MM.1S (cell line): ENCODE results near the gene PLCB4.

Source experiments
- DNase-seq: peaks from one replicate; pipeline ENCODE4 v3.0.0-alpha.2; 2015
- H2AFZ ChIP-seq: fragments of 300-600 bp; sonication (generic); 2 replicates; pipeline ENCODE4 v1.6.0; 2016; ENCODE audit warnings: antibody characterized with exemption, low read length
- H3F3A ChIP-seq: fragments of 300-600 bp; sonication (generic); 2 replicates; pipeline ENCODE4 v1.6.1; 2016; ENCODE audit warnings: mild to moderate bottlenecking, antibody characterized with exemption, low read length, moderate library complexity, mixed read lengths; ENCODE audit not compliant: insufficient read depth
- H3K27ac ChIP-seq: fragments of 300-600 bp; sonication (generic); 2 replicates; pipeline ENCODE4 v1.5.1; 2016; ENCODE audit warnings: mild to moderate bottlenecking, low read length
- H3K27me3 ChIP-seq: fragments of 300-600 bp; sonication (generic); replicated peaks from 2 replicates; pipeline ENCODE4 v1.6.0; 2016; ENCODE audit warnings: low read length; ENCODE audit not compliant: insufficient read depth
- H3K36me3 ChIP-seq: fragments of 300-600 bp; sonication (generic); replicated peaks from 2 replicates; pipeline ENCODE4 v1.6.1; 2016; ENCODE audit warnings: mild to moderate bottlenecking, low read length, mixed read lengths; ENCODE audit not compliant: insufficient read depth
- H3K4me1 ChIP-seq: fragments of 300-600 bp; sonication (generic); 2 replicates; pipeline ENCODE4 v1.6.1; 2016; ENCODE audit warnings: low read length, mixed read lengths
- H3K4me2 ChIP-seq: fragments of 300-600 bp; sonication (generic); 2 replicates; pipeline ENCODE4 v1.6.0; 2016; ENCODE audit warnings: low read depth, low read length
- H3K4me3 ChIP-seq: fragments of 300-600 bp; sonication (generic); 2 replicates; pipeline ENCODE4 v1.5.1; 2016; ENCODE audit warnings: low read length, mixed read lengths
- H3K79me2 ChIP-seq: fragments of 300-600 bp; sonication (generic); 2 replicates; pipeline ENCODE4 v1.6.1; 2016; ENCODE audit warnings: mixed run types, low read length, mixed read lengths
- H3K9ac ChIP-seq: fragments of 300-600 bp; sonication (generic); 2 replicates; pipeline ENCODE4 v1.6.1; 2016; ENCODE audit warnings: low read length, mixed read lengths
- H3K9me2 ChIP-seq: fragments of 300-600 bp; sonication (generic); replicated peaks from 2 replicates; pipeline ENCODE4 v1.6.1; 2016; ENCODE audit warnings: mild to moderate bottlenecking, low read length, mixed read lengths; ENCODE audit not compliant: insufficient read depth
- H3K9me3 ChIP-seq: fragments of 300-600 bp; sonication (generic); replicated peaks from 2 replicates; pipeline ENCODE4 v1.6.1; 2016; ENCODE audit warnings: mild to moderate bottlenecking, low read length, mixed read lengths; ENCODE audit not compliant: insufficient read depth
- H4K20me1 ChIP-seq: fragments of 300-600 bp; sonication (generic); 2 replicates; pipeline ENCODE4 v1.6.1; 2016; ENCODE audit warnings: mild to moderate bottlenecking, low read length, moderate library complexity, mixed read lengths; ENCODE audit not compliant: insufficient read depth
- CTCF ChIP-seq: fragments of 300-600 bp; sonication (generic); IDR thresholded peaks from 2 replicates; pipeline ENCODE4 v1.5.1; 2016; ENCODE audit warnings: antibody characterized with exemption, low read length, mixed read lengths
- EZH2 ChIP-seq: fragments of 300-600 bp; sonication (generic); optimal IDR thresholded peaks from 2 replicates; pipeline ENCODE3; 2017; ENCODE audit warnings: low read depth, mild to moderate bottlenecking, antibody characterized with exemption, low read length, mixed read lengths
- EZH2phosphoT487 ChIP-seq: fragments of 300-600 bp; sonication (generic); IDR thresholded peaks from 2 replicates; pipeline ENCODE4 v1.6.1; 2018; ENCODE audit warnings: antibody characterized with exemption, low read length

The PLCB4 gene

GRCh38 chr20:9353180-9353915 lies 284.5 kb downstream of the PLCB4 start:
- no peaks in the 10 kb centered on the region for H3F3A ChIP-seq
- H3K27ac ChIP-seq = no peak overlapping the region
- H2AFZ ChIP-seq = no peak overlapping the region
- H3K36me3 ChIP-seq = no peaks in the 10 kb centered on the region
- peak overlapping the region; percentile 24; the same call in 1 of the 2 replicates for H3K4me2 ChIP-seq
- TF ChIP-seq EZH2phosphoT487 = no peak
- no peak for TF ChIP-seq CTCF
- no peak for TF ChIP-seq EZH2
- no peak overlapping the region for H3K9ac ChIP-seq
- DNase-seq = no peak
- H3K79me2 ChIP-seq = no peaks in the 10 kb centered on the region
- H3K4me1 ChIP-seq = peaks cover 12% of the 10 kb centered on the region
- H3K9me2 ChIP-seq = no peaks in the 10 kb centered on the region
- no peaks in the 10 kb centered on the region for H3K9me3 ChIP-seq
- no peaks in the 10 kb centered on the region for H3K27me3 ChIP-seq
- no peaks in the 10 kb centered on the region for H4K20me1 ChIP-seq
- H3K4me3 ChIP-seq = no peak overlapping the region

- Histone ChIP-seq H2AFZ (no peak overlapping the region), H3K4me2 (no peak overlapping the region), H4K20me1 (no peaks in the 10 kb centered on the region), H3K4me3 (no peak overlapping the region), H3K9me3 (no peaks in the 10 kb centered on the region), H3F3A (no peaks in the 10 kb centered on the region), H3K27me3 (no peaks in the 10 kb centered on the region), H3K27ac (no peak overlapping the region), H3K36me3 (no peaks in the 10 kb centered on the region), H3K9ac (no peak overlapping the region), H3K9me2 (no peaks in the 10 kb centered on the region), H3K4me1 (peaks cover 12% of the 10 kb centered on the region), H3K79me2 (no peaks in the 10 kb centered on the region)
- no peak for DNase-seq
- TF ChIP-seq EZH2 (no peak), EZH2phosphoT487 (no peak), CTCF (no peak)
These were observed 285.0 kb downstream of the PLCB4 start for GRCh38 chr20:9353916-9354276.

- no peak overlapping the region for H3K4me2 ChIP-seq
- peaks cover 13% of the 10 kb centered on the region for H3K4me1 ChIP-seq
- H3F3A ChIP-seq = no peaks in the 10 kb centered on the region
- no peaks in the 10 kb centered on the region for H3K79me2 ChIP-seq
- no peaks in the 10 kb centered on the region for H3K27me3 ChIP-seq
- no peak overlapping the region for H2AFZ ChIP-seq
- TF ChIP-seq EZH2 = no peak
- TF ChIP-seq CTCF = no peak
- TF ChIP-seq EZH2phosphoT487 = no peak
- no peak overlapping the region for H3K9ac ChIP-seq
- H3K27ac ChIP-seq = no peak overlapping the region
- no peaks in the 10 kb centered on the region for H3K9me3 ChIP-seq
- no peak overlapping the region for H3K4me3 ChIP-seq
- H3K36me3 ChIP-seq = no peaks in the 10 kb centered on the region
- no peaks in the 10 kb centered on the region for H4K20me1 ChIP-seq
- H3K9me2 ChIP-seq = no peaks in the 10 kb centered on the region
- no peak for DNase-seq
These were observed 285.7 kb downstream of the PLCB4 start for GRCh38 chr20:9354579-9354978.
